Heart right ventricle (tissue), 16 donors: ENCODE measurements around the gene KIF18A. TPM values are rescaled to one million over a fixed set of nuclear protein-coding genes. Genes with fewer than 3 reads are reported as not detected.

ENCODE experiments used
- ATAC-seq, 8 donors: fragments of 200-7000 bp; cut with Tn5 transposase; one replicate each; pipeline ENCODE4 v1.9.1; 2020; ENCODE audit warnings: mild to moderate bottlenecking in 8 of 8, moderate library complexity in 8 of 8, moderate number of reproducible peaks in 1 of 8
- DNase-seq, 2 donors: peaks; one replicate each; pipeline ENCODE4 v3.0.0-alpha.2; 2020
- H3K27ac ChIP-seq, 10 donors: fragments of 200-600 bp; sonication (generic) in 2 of 10; one replicate each; pipeline versions ENCODE4 v1.5.0 to v1.8.0; 2020 to 2022; ENCODE audit warnings: mild to moderate bottlenecking in 3 of 10
- H3K27me3 ChIP-seq, 7 donors: fragments of 200-600 bp; one replicate each; pipeline ENCODE4 v1.8.0; 2021 to 2022; ENCODE audit warnings: mild to moderate bottlenecking in 2 of 7
- H3K36me3 ChIP-seq, 9 donors: fragments of 200-600 bp; sonication (generic) in 1 of 9; one replicate each; pipeline versions ENCODE4 v1.5.0 to v1.8.0; 2020 to 2022; ENCODE audit warnings: mild to moderate bottlenecking in 2 of 9
- H3K4me1 ChIP-seq, 9 donors: fragments of 200-600 bp; sonication (generic) in 1 of 9; one replicate each; pipeline versions ENCODE4 v1.5.0 to v1.8.0; 2020 to 2022; ENCODE audit warnings: mild to moderate bottlenecking in 4 of 9
- H3K4me3 ChIP-seq, 10 donors: fragments of 200-600 bp; sonication (generic) in 2 of 10; one replicate each; pipeline versions ENCODE4 v1.5.0 to v1.8.0; 2020 to 2022; ENCODE audit warnings: mild to moderate bottlenecking in 7 of 10, moderate library complexity in 2 of 10
- H3K9me3 ChIP-seq, 11 donors: fragments of 200-600 bp in 10 of 11; sonication (generic) in 2 of 11; one replicate each; pipeline versions ENCODE4 v1.5.0 to v1.8.0; 2013 to 2022; ENCODE audit warnings: mild to moderate bottlenecking in 2 of 11, control low read depth in 1 of 11, moderate library complexity in 1 of 11
- WGBS, 2 donors: extraction: QIAGEN DNeasy Blood & Tissue Kit; methylation state at CpG; one replicate each; pipeline ENCODE4 v1.1.7; 2013; ENCODE audit warnings: inconsistent platforms in 1 of 2; 5-methylcytosine and 5-hydroxymethylcytosine counted together
- intact Hi-C, 10 donors: fragments of 100-400 bp; cut with DNase I; formaldehyde crosslinking; loops; one replicate each; pipeline versions ENCODE4 v1.11.1 to v1.14.2; 2022
- polyA plus RNA-seq, 2 donors: library from polyadenylated mRNA; stranded (reverse); fragments of 200-250 nt; gene quantifications; one replicate each; pipeline ENCODE4 v1.2.3, GENCODE V29; 2013
- total RNA-seq, 10 donors: library from RNA; stranded (reverse); fragmentation: NEBNext Ultra II Directional in 3 of 10; extraction: Animal tissue kit (Norgen Biotek cat#: 25700) in 3 of 10; gene quantifications; one replicate each; pipeline versions ENCODE4 v1.2.1 to v1.2.4, GENCODE V29; 2021 to 2023
- TF ChIP-seq, protein P1 (sequence below), 9 donors: fragments of 200-600 bp; sonication (generic) in 2 of 9; IDR thresholded peaks; one replicate each; pipeline versions ENCODE4 v1.5.0 to v1.8.0; 2021 to 2022; ENCODE audit warnings: antibody characterized with exemption in 9 of 9, mild to moderate bottlenecking in 5 of 9, moderate library complexity in 1 of 9
- donor health status: Arrhythmogenic right ventricular cardiomyopathy.
- donor health status: ischemic (EF 13 %, LVEDD 7.1; RV severe dilation, severe dysfunction).
- donor health status: healthy with polysubstance abuse.
- donor health status: DM: no; HTN: yes; CAD: no.
- donor health status: DM: no; HTN: no; CAD: no.
- donor health status: ischemic (EF 25% LVEDD 6.9; RV normal size, moderate dysfunction).
- donor health status: ischemic (EF 25% LVEDD 5.7; RV mildly dilated, moderate dysfunction).
- donor health status: healthy.
- donor health status: DM: yes; HTN: yes; CAD: no.
- donor health status: Ischemic cardiomyopathy.
- donor health status: ischemic (EF 35%, LVEDD 5.7; RV mildly dilated, moderate dysfunction).
- donor health status: nonischemic (EF 11% LVEDD 7.7; RV severe dilation, severe dysfunction).
- donor health status: DM: yes; HTN: yes; CAD: no.
- donor health status: PGD.
- donor health status: ischemic (EF 29% LVEDD 5.4; RV normal size, mild dysfunction).
- donor health status: nonischemic (EF 23%, LVEDD 6.1; RV moderate dilation, normal function).

The KIF18A gene
- total and polyA plus RNA-seq, 12 donors: 0.06 to 1.3 (median 0.17) TPM; not detected in 2

DNA sequence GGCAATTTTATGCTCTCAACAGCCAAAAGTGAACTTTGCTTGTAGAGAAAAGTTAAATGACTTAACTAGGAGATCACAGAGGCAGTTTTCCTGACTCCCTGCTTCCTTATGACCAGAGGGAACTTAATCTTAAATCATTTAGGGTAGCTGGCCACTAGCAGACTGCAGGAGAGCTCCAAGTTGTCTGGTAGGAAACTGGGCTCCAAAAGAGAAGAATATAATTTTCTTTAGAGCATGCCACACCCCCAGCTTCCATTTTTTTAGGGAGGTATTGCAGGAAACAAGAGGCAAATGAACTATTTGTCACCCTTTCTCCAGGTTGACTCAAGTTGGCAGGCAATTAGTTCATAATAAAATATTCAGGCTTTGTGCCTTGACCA is 2.9 kb upstream of the KIF18A start:
- H3K4me1 ChIP-seq: peaks cover 0 to 45% (median 37%) of the 10 kb centered on the region in 9 donors
- no peak for DNase-seq
- H3K4me3 ChIP-seq: peak overlapping the region; percentile 56 to 79 (median 72)
- intact Hi-C loops: no loop called here
- H3K9me3 ChIP-seq: no peaks in the 10 kb centered on the region
- H3K27ac ChIP-seq: peak overlapping the region in 9 of 10 donors; percentile 52 to 91 (median 83)
- no peak for ATAC-seq
- peaks cover 0 to 28% (median 0%) of the 10 kb centered on the region in 9 donors for H3K36me3 ChIP-seq
- TF ChIP-seq, protein P1, sequence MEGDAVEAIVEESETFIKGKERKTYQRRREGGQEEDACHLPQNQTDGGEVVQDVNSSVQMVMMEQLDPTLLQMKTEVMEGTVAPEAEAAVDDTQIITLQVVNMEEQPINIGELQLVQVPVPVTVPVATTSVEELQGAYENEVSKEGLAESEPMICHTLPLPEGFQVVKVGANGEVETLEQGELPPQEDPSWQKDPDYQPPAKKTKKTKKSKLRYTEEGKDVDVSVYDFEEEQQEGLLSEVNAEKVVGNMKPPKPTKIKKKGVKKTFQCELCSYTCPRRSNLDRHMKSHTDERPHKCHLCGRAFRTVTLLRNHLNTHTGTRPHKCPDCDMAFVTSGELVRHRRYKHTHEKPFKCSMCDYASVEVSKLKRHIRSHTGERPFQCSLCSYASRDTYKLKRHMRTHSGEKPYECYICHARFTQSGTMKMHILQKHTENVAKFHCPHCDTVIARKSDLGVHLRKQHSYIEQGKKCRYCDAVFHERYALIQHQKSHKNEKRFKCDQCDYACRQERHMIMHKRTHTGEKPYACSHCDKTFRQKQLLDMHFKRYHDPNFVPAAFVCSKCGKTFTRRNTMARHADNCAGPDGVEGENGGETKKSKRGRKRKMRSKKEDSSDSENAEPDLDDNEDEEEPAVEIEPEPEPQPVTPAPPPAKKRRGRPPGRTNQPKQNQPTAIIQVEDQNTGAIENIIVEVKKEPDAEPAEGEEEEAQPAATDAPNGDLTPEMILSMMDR (IDR thresholded peaks at IDR 0.05): no peak
- H3K27me3 ChIP-seq: no peaks in the 10 kb centered on the region

GRCh38 chr11:28110108-28110820 is 2.3 kb upstream of the KIF18A start:
- H3K36me3 ChIP-seq: peaks cover 0 to 22% (median 0%) of the 10 kb centered on the region in 9 donors
- intact Hi-C loops: no loop called here
- peak overlapping the region; percentile 56 to 79 (median 72) for H3K4me3 ChIP-seq
- no peaks in the 10 kb centered on the region for H3K27me3 ChIP-seq
- H3K9me3 ChIP-seq: no peaks in the 10 kb centered on the region
- peak; percentile 67 to 76 for DNase-seq
- peaks cover 0 to 45% (median 37%) of the 10 kb centered on the region in 9 donors for H3K4me1 ChIP-seq
- peak; percentile 36 to 79 (median 70) for ATAC-seq
- WGBS, 2 donors: 0 to 1% methylated on average over 31 of the region's 31 CpGs
- peak overlapping the region in 9 of 10 donors; percentile 52 to 91 (median 83) for H3K27ac ChIP-seq
- TF ChIP-seq, protein P1 (IDR thresholded peaks at IDR 0.05): peak in 1 of 9 donors; percentile 17

- DNase-seq (no peak), ATAC-seq (no peak)
- Histone ChIP-seq H3K9me3 (no peaks in the 10 kb centered on the region), H3K27me3 (no peaks in the 10 kb centered on the region), H3K4me1 (peaks cover 0 to 45% (median 37%) of the 10 kb centered on the region in 9 donors), H3K27ac (peak overlapping the region in 6 of 10 donors; percentile 78 to 91 (median 86)), H3K36me3 (peaks cover 0 to 9% (median 0%) of the 10 kb centered on the region in 9 donors), H3K4me3 (peak overlapping the region; percentile 36 to 74 (median 59))
- 74 to 75% methylated on average over 3 of the region's 3 CpGs for WGBS, 2 donors
- intact Hi-C loops: loop anchor here in 4 of 10 donors (5.0 to 10.0 kb wide), 4 partner anchors 234 to 594 kb away; partner anchors contain the start of gene BDNF (in 2 of the 4)
- TF ChIP-seq, protein P1 (IDR thresholded peaks at IDR 0.05): no peak
Observed at GRCh38 chr11:28108958-28109357, 1.0 kb upstream of the KIF18A start.

- peaks cover 0 to 44% (median 37%) of the 10 kb centered on the region in 9 donors for H3K4me1 ChIP-seq
- DNase-seq (no peak), ATAC-seq (no peak)
- intact Hi-C loops: loop anchor here in 4 of 10 donors (5.0 to 10.0 kb wide), 4 partner anchors 232 to 592 kb away; partner anchors contain the start of gene BDNF (in 2 of the 4)
- H3K36me3 ChIP-seq: no peaks in the 10 kb centered on the region
- TF ChIP-seq, protein P1 (IDR thresholded peaks at IDR 0.05): no peak
- peak overlapping the region; percentile 6 to 74 (median 59) for H3K4me3 ChIP-seq
- H3K27me3 ChIP-seq: no peaks in the 10 kb centered on the region
- 2% methylated on average over 11 of the region's 11 CpGs for WGBS, 2 donors
- H3K27ac ChIP-seq: peak overlapping the region in 5 of 10 donors; percentile 74 to 91 (median 86)
- H3K9me3 ChIP-seq: no peaks in the 10 kb centered on the region
Observed at GRCh38 chr11:28107191-28107749, 686 bp downstream of the KIF18A start.
